Measurements from ENCODE around the gene PCDHA6.
"Not testable (repeated sequence)": the region's sequence is repeated elsewhere in the genome, so short reads cannot be mapped to it uniquely, and the experiment has no call there.

Gene PCDHA6

GRCh38 chr5:140862441-140863295 lies 34.9 kb downstream of the PCDHA6 start:
- TF ChIP-seq CTCF (IDR thresholded peaks at IDR 0.05; ENCODE audit: control extremely low read depth, extremely low read depth, low read depth, missing control alignments) = no peak
- no peak for DNase-seq (ENCODE audit: extremely low spot score)
- ChIA-PET POLR2A (no interaction called here), CTCF (no interaction called here)

- DNase-seq (ENCODE audit: extremely low spot score) = no peak
- ChIA-PET POLR2A (no interaction called here), CTCF (no interaction called here)
- no peak for TF ChIP-seq CTCF (IDR thresholded peaks at IDR 0.05; ENCODE audit: control extremely low read depth, extremely low read depth, low read depth, missing control alignments)
These were observed 41.2 kb downstream of the PCDHA6 start, which contains the start of gene PCDHA11 for GRCh38 chr5:140868721-140869554. Gene PCDHA11, plus strand, starts transcription at chr5:140868957. Its CDS starts 147 bp downstream, at chr5:140869104.

DNA sequence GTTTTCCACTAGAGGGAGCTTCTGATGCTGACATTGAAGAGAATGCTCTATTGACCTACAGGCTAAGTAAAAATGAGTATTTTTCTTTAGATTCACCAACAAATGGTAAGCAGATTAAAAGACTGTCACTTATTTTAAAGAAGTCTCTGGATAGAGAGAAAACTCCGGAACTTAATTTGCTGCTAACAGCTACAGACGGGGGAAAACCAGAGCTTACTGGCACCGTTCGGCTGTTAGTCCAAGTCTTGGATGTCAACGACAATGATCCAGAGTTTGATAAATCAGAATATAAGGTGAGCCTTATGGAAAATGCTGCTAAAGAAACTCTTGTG lies 41.8 kb downstream of the PCDHA6 start:
- no peak for DNase-seq (ENCODE audit: extremely low spot score)
- POLR2A ChIA-PET = no interaction called here
- CTCF ChIA-PET = no interaction called here
- TF ChIP-seq CTCF (IDR thresholded peaks at IDR 0.05; ENCODE audit: control extremely low read depth, extremely low read depth, low read depth, missing control alignments) = no peak

GRCh38 chr5:140870221-140871201 lies 42.8 kb downstream of the PCDHA6 start:
- no peak for TF ChIP-seq CTCF (IDR thresholded peaks at IDR 0.05; ENCODE audit: control extremely low read depth, extremely low read depth, low read depth, missing control alignments)
- POLR2A ChIA-PET = no interaction called here
- DNase-seq (ENCODE audit: extremely low spot score) = no peak
- CTCF ChIA-PET = no interaction called here

GRCh38 chr5:140875085-140876065 lies 47.6 kb downstream of the PCDHA6 start, which contains the start of gene PCDHA12:
Gene PCDHA12, plus strand, starts transcription at chr5:140875308. Its CDS starts 165 bp downstream, at chr5:140875473.
- CTCF ChIA-PET = no interaction called here
- TF ChIP-seq CTCF (IDR thresholded peaks at IDR 0.05; ENCODE audit: control extremely low read depth, extremely low read depth, low read depth, missing control alignments) = no peak
- DNase-seq (ENCODE audit: extremely low spot score) = no peak
- POLR2A ChIA-PET = no interaction called here

DNA sequence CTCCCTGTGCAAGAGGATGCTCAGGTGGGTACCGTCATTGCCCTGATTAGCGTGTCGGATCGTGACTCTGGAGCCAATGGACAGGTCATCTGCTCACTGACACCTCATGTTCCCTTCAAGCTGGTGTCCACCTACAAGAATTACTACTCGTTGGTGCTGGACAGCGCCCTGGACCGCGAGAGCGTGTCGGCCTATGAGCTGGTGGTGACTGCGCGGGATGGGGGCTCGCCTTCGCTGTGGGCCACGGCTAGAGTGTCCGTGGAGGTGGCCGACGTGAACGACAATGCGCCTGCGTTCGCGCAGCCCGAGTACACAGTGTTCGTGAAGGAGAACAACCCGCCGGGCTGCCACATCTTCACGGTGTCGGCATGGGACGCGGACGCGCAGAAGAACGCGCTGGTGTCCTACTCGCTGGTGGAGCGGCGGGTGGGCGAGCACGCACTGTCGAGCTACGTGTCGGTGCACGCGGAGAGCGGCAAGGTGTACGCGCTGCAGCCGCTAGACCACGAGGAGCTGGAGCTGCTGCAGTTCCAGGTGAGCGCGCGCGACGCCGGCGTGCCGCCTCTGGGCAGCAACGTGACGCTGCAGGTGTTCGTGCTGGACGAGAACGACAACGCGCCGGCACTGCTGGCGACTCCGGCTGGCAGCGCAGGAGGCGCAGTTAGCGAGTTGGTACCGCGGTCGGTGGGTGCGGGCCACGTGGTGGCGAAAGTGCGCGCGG lies 48.9 kb downstream of the PCDHA6 start:
- DNase-seq (ENCODE audit: extremely low spot score); POLR2A ChIA-PET; CTCF ChIA-PET: not testable (repeated sequence)

All from GM10248 (cell line).